ENCODE data around the gene GNPTAB.

The GNPTAB gene

DNA sequence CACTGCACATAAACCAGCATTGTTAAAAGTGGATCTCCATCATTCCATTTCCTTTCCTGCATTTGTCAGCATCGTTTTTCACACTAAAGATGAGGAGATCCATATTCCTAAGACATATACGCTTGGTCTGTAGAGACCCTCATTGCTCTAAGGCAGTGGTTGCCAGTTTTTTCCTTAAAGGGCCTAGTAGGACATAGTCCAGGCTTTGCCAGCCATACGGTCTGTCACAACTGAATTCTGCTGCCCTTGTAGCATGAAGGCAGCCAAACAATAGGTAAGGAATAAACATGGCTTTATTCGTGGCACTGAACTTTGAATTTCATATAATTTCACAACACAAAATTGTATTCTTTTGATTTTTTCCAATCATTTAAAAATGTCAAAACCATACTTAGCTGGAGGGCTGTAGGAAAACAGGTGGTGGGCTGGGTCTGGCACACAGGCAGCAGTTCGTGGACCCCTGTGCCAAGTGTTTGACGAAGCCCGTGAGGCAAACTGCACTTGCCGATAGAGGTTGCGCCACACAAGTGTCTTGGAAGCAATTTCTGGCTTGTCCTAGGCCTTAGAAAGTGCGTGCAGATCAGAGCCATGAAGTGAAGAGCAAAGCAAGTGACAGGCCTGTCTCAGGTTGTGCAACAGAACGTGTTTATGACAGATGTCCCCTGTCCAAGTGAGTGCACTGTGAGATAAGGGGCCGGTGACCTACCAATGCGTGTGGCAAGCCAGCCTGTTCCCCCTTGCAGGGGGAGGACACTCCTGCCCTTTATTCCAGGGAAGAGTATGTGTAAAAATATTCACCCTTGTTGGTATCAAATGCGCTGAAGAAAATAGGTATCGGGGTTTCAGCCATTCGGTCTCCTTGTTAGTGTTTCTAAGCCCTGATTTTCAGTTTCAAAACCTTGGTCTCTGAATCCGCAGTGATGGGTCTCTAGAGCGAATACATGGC, 134.2 kb downstream of the GNPTAB start:
- no peak for DNase-seq (ENCODE audit: low read depth)

DNA sequence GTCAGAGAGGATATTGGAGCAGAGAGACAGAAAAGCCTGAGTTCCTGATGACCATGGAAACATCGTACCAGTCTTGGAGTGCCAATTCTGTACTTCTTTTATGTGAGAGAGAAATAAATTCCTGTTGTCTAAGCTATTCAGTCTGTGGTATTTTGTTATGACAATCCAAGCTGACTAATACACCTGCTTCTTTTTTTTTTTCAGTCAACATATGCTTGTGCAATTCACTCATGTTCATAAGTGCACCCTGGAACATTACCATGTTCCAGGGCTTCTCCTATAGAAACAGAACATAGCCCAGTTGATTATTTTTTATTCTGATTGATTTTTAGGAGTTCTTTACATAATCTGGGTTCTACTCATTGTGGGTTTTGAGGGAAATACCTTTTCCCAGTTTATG, 135.1 kb downstream of the GNPTAB start:
- DNase-seq (ENCODE audit: low read depth) = no peak

All from HS-27A (cell line).